Fibroblast of lung (primary cell): ENCODE results near the gene TMEM240. TPM values are rescaled to one million over a fixed set of nuclear protein-coding genes. Genes with fewer than 3 reads are reported as not detected.
A peak's percentile ranks its signal among the peaks of the same experiment; 100 is the strongest.

Experiments used
- DNase-seq, 2 donors: peaks; one replicate each; pipeline versions ENCODE4 v3.0.0 to v3.0.0-alpha.2; 2010; ENCODE audit warnings: low read depth in 2 of 2
- H2AFZ ChIP-seq: 2 replicates; pipeline ENCODE4 v1.5.1; 2012; ENCODE audit warnings: low read length, control low read depth, inconsistent platforms
- H3K27ac ChIP-seq: 2 replicates; pipeline ENCODE4 v1.5.1; 2011; ENCODE audit warnings: low read length, control low read depth; ENCODE audit not compliant: insufficient read depth
- H3K27me3 ChIP-seq: 2 replicates; pipeline ENCODE4 v1.5.1; 2011; ENCODE audit warnings: mild to moderate bottlenecking, low read length; ENCODE audit not compliant: control insufficient read depth, insufficient read depth
- H3K36me3 ChIP-seq: 2 replicates; pipeline ENCODE4 v1.5.1; 2011; ENCODE audit warnings: low read length; ENCODE audit not compliant: control insufficient read depth, insufficient read depth
- H3K4me1 ChIP-seq: 2 replicates; pipeline ENCODE4 v1.5.1; 2011; ENCODE audit warnings: low read length; ENCODE audit not compliant: control insufficient read depth, insufficient read depth; ENCODE audit errors: extremely low read depth
- H3K4me2 ChIP-seq: 2 replicates; pipeline ENCODE4 v1.5.1; 2011; ENCODE audit warnings: low read length, control low read depth; ENCODE audit not compliant: insufficient read depth; ENCODE audit errors: extremely low read depth
- H3K4me3 ChIP-seq, 4 experiments: fragments of 200-600 bp in 1 of 4; sonication (generic) in 1 of 4; replicated peaks in 1 of 4; 2 replicates each; pipeline ENCODE4 v1.5.1; 2011 to 2016; ENCODE audit warnings: low read length in 4 of 4, low read depth in 3 of 4, mild to moderate bottlenecking in 3 of 4, control low read depth in 2 of 4, inconsistent platforms in 1 of 4, mixed read lengths in 1 of 4; ENCODE audit not compliant: insufficient read depth in 1 of 4; ENCODE audit errors: control extremely low read depth in 1 of 4
- H3K79me2 ChIP-seq: 2 replicates; pipeline ENCODE4 v1.5.1; 2012; ENCODE audit warnings: mild to moderate bottlenecking, low read length, inconsistent platforms; ENCODE audit not compliant: control insufficient read depth, insufficient read depth
- H3K9ac ChIP-seq: 2 replicates; pipeline ENCODE4 v1.5.1; 2011; ENCODE audit warnings: mild to moderate bottlenecking, low read length, control low read depth; ENCODE audit not compliant: insufficient read depth
- H3K9me3 ChIP-seq: 2 replicates; pipeline ENCODE4 v1.5.1; 2012; ENCODE audit warnings: low read depth, low read length; ENCODE audit not compliant: control insufficient read depth, insufficient read depth
- H4K20me1 ChIP-seq: 2 replicates; pipeline ENCODE4 v1.5.1; 2011; ENCODE audit warnings: low read length; ENCODE audit not compliant: control insufficient read depth, insufficient read depth; ENCODE audit errors: extremely low read depth
- CTCF ChIP-seq, 2 donors: IDR thresholded peaks in 1 of 2; conservative IDR thresholded peaks in 1 of 2; 1 replicate in 1 of 2; 2 replicates in 1 of 2; pipeline ENCODE4 v1.5.1; 2011 to 2012; ENCODE audit warnings: low read length in 2 of 2, control low read depth in 1 of 2, inconsistent platforms in 1 of 2, low read depth in 1 of 2, mild to moderate bottlenecking in 1 of 2
- EZH2 ChIP-seq: IDR thresholded peaks from 2 replicates; pipeline ENCODE4 v1.5.1; 2012; ENCODE audit warnings: low read length, control low read depth, mild to moderate bottlenecking; ENCODE audit errors: missing control alignments
- polyA plus RNA-seq, 2 donors: library from polyadenylated mRNA; depleted of rRNA in 1 of 2; stranded (reverse) in 1 of 2; unstranded in 1 of 2; fragments of >200 nt; gene quantifications; 2 replicates each; pipeline ENCODE4 v1.2.1, GENCODE V29; 2011 to 2012; ENCODE audit warnings: missing spikeins in 1 of 2
- total RNA-seq: library from RNA; depleted of rRNA; stranded (reverse); fragments of >200 nt; gene quantifications from 2 replicates; pipeline ENCODE4 v1.2.1, GENCODE V29; 2014

Gene TMEM240
- total and polyA plus RNA-seq, 2 donors (not counting 1 experiment from before 2014, with no cell fraction given): 1.4 to 5.4 TPM

DNA sequence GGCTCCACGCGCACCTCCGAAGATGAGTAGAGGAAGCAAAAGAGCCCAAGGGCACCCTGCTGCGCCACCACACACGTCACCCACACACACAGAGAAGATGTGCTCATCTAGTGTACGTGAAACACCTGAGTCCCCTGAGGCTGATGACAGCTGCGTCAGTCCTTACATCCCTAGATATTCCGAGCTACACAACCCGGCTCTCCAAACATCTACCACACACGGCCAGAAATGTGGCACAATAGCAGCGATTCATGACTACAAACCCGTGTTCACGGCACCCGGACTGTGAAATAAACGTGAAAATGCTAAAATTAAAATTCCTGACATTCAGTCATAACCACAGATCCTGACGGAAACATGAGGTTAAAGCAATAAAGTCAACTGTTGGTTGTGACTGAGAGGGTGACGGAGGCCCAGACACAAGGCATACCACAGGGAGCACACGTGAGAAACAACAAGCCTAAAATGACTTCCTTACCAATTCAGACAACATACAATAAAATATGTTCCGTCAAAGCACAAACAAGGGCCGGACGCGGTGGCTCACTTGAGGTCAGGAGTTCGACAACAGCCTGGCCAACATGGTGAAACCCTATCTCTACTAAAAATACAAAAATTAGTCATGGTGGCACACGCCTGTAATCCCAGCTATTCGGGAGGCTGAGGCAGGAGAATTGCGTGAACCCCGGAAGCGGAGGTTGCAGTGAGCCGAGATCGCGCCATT is 26.9 kb upstream of the TMEM240 start:
- no peak overlapping the region for H3K27ac ChIP-seq
- H3K27me3 ChIP-seq: no peaks in the 10 kb centered on the region
- H3K4me3 ChIP-seq: no peak overlapping the region
- TF ChIP-seq CTCF (conservative IDR thresholded peaks at IDR 0.05 in 1 of 2, IDR thresholded peaks at IDR 0.05 in 1 of 2; ENCODE audit: low read depth in 1 of 2, low read length in 2 of 2) (no peak), EZH2 (no peak)
- peaks cover 13% of the 10 kb centered on the region for H3K4me1 ChIP-seq
- H3K9me3 ChIP-seq: no peaks in the 10 kb centered on the region
- no peak overlapping the region for H3K4me2 ChIP-seq
- H4K20me1 ChIP-seq: peaks cover 1% of the 10 kb centered on the region
- no peak overlapping the region for H3K9ac ChIP-seq
- H2AFZ ChIP-seq: no peak overlapping the region
- H3K36me3 ChIP-seq: peaks cover 15% of the 10 kb centered on the region
- DNase-seq: no peak
- peaks cover 89% of the 10 kb centered on the region for H3K79me2 ChIP-seq

DNA sequence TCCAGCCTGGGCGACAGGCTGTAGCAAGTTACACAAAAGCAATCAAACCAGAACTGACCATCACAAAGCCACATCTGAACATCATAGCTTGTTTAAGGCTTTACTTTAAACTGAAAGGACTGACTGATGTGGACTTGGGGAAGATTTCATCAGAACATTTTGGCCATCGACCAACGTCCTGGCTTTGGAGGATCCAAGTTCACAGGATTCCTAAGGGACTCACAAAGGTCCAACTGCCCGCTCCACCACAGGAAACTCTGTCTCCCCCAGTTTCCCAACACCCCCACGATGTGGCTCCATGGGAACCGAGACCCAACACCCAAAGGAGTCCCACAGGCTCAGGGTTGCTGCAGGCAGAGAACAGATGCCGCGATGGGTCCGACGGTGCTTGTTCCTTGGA is 24.9 kb upstream of the TMEM240 start:
- DNase-seq: no peak
- peak overlapping the region; percentile 55 for H3K27ac ChIP-seq
- no peak overlapping the region for H3K9ac ChIP-seq
- peaks cover 1% of the 10 kb centered on the region for H4K20me1 ChIP-seq
- no peaks in the 10 kb centered on the region for H3K9me3 ChIP-seq
- peaks cover 19% of the 10 kb centered on the region for H3K4me1 ChIP-seq
- H2AFZ ChIP-seq: no peak overlapping the region
- H3K27me3 ChIP-seq: no peaks in the 10 kb centered on the region
- H3K4me3 ChIP-seq: no peak overlapping the region
- no peak overlapping the region for H3K4me2 ChIP-seq
- TF ChIP-seq CTCF (conservative IDR thresholded peaks at IDR 0.05 in 1 of 2, IDR thresholded peaks at IDR 0.05 in 1 of 2; ENCODE audit: low read depth in 1 of 2, low read length in 2 of 2): no peak
- TF ChIP-seq EZH2: no peak
- peaks cover 19% of the 10 kb centered on the region for H3K36me3 ChIP-seq
- peaks cover 81% of the 10 kb centered on the region for H3K79me2 ChIP-seq

DNA sequence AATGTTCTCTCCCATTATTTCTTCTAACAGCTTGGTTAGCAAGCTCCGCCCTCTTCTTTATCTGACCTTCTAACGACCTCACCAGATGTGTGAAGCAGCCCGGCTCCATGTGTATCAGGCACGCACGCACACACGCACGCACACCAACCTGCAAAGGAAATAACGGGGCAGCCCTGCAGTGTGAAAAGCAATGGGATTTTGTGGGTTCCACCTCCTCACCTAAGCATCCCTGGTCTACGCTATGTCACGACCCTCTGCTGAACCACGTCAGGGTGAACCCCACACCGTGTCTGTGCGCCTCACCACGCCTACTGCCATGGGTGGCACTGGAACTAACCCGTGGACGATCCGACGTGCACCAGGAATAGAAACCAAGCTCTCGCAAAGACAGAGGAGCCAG is 23.8 kb upstream of the TMEM240 start:
- H4K20me1 ChIP-seq: peaks cover 1% of the 10 kb centered on the region
- H3K4me2 ChIP-seq: no peak overlapping the region
- peaks cover 18% of the 10 kb centered on the region for H3K36me3 ChIP-seq
- TF ChIP-seq EZH2 (no peak), CTCF (conservative IDR thresholded peaks at IDR 0.05 in 1 of 2, IDR thresholded peaks at IDR 0.05 in 1 of 2; ENCODE audit: low read depth in 1 of 2, low read length in 2 of 2) (no peak)
- peaks cover 19% of the 10 kb centered on the region for H3K4me1 ChIP-seq
- H3K79me2 ChIP-seq: peaks cover 72% of the 10 kb centered on the region
- H2AFZ ChIP-seq: no peak overlapping the region
- no peaks in the 10 kb centered on the region for H3K9me3 ChIP-seq
- H3K27me3 ChIP-seq: no peaks in the 10 kb centered on the region
- DNase-seq: no peak
- no peak overlapping the region for H3K27ac ChIP-seq
- H3K4me3 ChIP-seq: no peak overlapping the region
- H3K9ac ChIP-seq: no peak overlapping the region
